K562 (cell line): ENCODE data around the gene HMOX2. TPM values are rescaled to one million over a fixed set of nuclear protein-coding genes. Genes with fewer than 3 reads are reported as not detected.

Experiments used
- ARHGAP35 ChIP-seq: fragments of 450-650 bp; IDR thresholded peaks from 2 replicates; pipeline ENCODE4 v1.6.1; 2018; ENCODE audit not compliant: partially characterized antibody
- FIP1L1 ChIP-seq: fragments of 200-400 bp; formaldehyde crosslinking; IDR thresholded peaks from 2 replicates; pipeline ENCODE4 v1.6.1; 2018; ENCODE audit warnings: mild to moderate bottlenecking, low read depth, low read length; ENCODE audit not compliant: poor library complexity, severe bottlenecking
- L3MBTL2 ChIP-seq: fragments of 450-650 bp; IDR thresholded peaks from 2 replicates; pipeline ENCODE4 v1.6.1; 2016; ENCODE audit warnings: mild to moderate bottlenecking, moderate library complexity
- MEIS2 ChIP-seq: fragments of 450-650 bp; IDR thresholded peaks from 2 replicates; pipeline ENCODE4 v1.6.1; 2014; ENCODE audit warnings: mild to moderate bottlenecking; ENCODE audit not compliant: partially characterized antibody
- PCBP2 ChIP-seq: fragments of 200-400 bp; formaldehyde crosslinking; IDR thresholded peaks from 2 replicates; pipeline ENCODE4 v1.6.1; 2018; ENCODE audit warnings: low read length, low read depth, mild to moderate bottlenecking, moderate library complexity; ENCODE audit not compliant: poor library complexity, severe bottlenecking
- POLR2G ChIP-seq: fragments of 200-400 bp; formaldehyde crosslinking; IDR thresholded peaks from 2 replicates; pipeline ENCODE4 v1.6.1; 2017; ENCODE audit warnings: low read depth, mild to moderate bottlenecking, antibody characterized with exemption, low read length, moderate library complexity
- SMARCB1 ChIP-seq: IDR thresholded peaks from 2 replicates; pipeline ENCODE4 v1.6.1; 2011; ENCODE audit warnings: improper control_type of control experiment, low read depth; ENCODE audit not compliant: insufficient read length
- SRSF7 ChIP-seq: fragments of 200-400 bp; formaldehyde crosslinking; optimal IDR thresholded peaks from 2 replicates; pipeline ENCODE3; 2017; ENCODE audit warnings: mild to moderate bottlenecking, low read depth, low read length
- TOE1 ChIP-seq, 2 experiments: fragments of 450-650 bp in 1 of 2; sonication (generic) in 1 of 2; formaldehyde crosslinking in 1 of 2; IDR thresholded peaks; 2 replicates each; pipeline versions ENCODE4 v1.7.1 to v1.8.0; 2016 to 2022; ENCODE audit warnings: borderline replicate concordance in 2 of 2, mild to moderate bottlenecking in 2 of 2, antibody characterized with exemption in 1 of 2, inconsistent platforms in 1 of 2, low read depth in 1 of 2, missing genetic modification reagents in 1 of 2, moderate library complexity in 1 of 2
- ZC3H4 ChIP-seq: sonication (generic); formaldehyde crosslinking; IDR thresholded peaks from 2 replicates; pipeline ENCODE4 v1.9.0; 2021; ENCODE audit warnings: missing genetic modification reagents, borderline replicate concordance
- ZFP1 ChIP-seq: fragments of 450-650 bp; formaldehyde crosslinking; IDR thresholded peaks from 2 replicates; pipeline ENCODE4 v1.4.0; 2020; ENCODE audit warnings: mild to moderate bottlenecking, mixed read lengths
- ZNF232 ChIP-seq: sonication (generic); formaldehyde crosslinking; IDR thresholded peaks from 2 replicates; pipeline ENCODE4 v1.8.0; 2022; ENCODE audit warnings: mild to moderate bottlenecking, missing genetic modification reagents
- ZNF324 ChIP-seq: fragments of 250-450 bp; sonication (Bioruptor Pico); IDR thresholded peaks from 2 replicates; pipeline ENCODE4 v1.4.0; 2020; ENCODE audit warnings: mild to moderate bottlenecking
- ZNF696 ChIP-seq: fragments of 250-450 bp; sonication (Bioruptor Pico); conservative IDR thresholded peaks from 2 replicates; pipeline ENCODE4 v1.4.0; 2020; ENCODE audit warnings: mild to moderate bottlenecking, moderate library complexity
- polyA plus RNA-seq, 8 experiments: library from polyadenylated mRNA; depleted of rRNA in 4 of 8; stranded (reverse) in 5 of 8; unstranded in 3 of 8; fragments of >200 nt; fragmentation: Nextera tagmentation in 2 of 8; fragmentation: Illumina TruSeq in 1 of 8; extraction: Ambion mirVana in 2 of 8; extraction: Trizol in 1 of 8; gene quantifications; 2 replicates each; pipeline versions ENCODE4 v1.2.1 to v1.2.3, GENCODE V29; 2011 to 2014; ENCODE audit warnings: inconsistent platforms in 1 of 8, missing spikeins in 1 of 8
- total RNA-seq, 7 experiments: library from RNA; depleted of rRNA in 6 of 7; stranded (reverse); fragments of >200 nt in 6 of 7; fragmentation: Illumina TruSeq in 2 of 7; extraction: Trizol in 2 of 7; gene quantifications; 2 replicates each; pipeline versions ENCODE4 v1.2.1 to v1.2.3, GENCODE V29; 2011 to 2021; ENCODE audit warnings: low replicate concordance in 1 of 7
- TF ChIP-seq, protein P1 (sequence below): fragments of 250-450 bp; sonication (Bioruptor Pico); IDR thresholded peaks from 2 replicates; pipeline ENCODE4 v1.4.0; 2020
- TF ChIP-seq, protein P2 (sequence below), 2 experiments: fragments of 450-650 bp; IDR thresholded peaks; 2 replicates each; pipeline ENCODE4 v1.6.1; 2016
- TF ChIP-seq, protein P3 (sequence below), 2 experiments: fragments of 200-800 bp in 1 of 2; sonication (Bioruptor generic) in 1 of 2; sonication (generic) in 1 of 2; formaldehyde crosslinking in 1 of 2; IDR thresholded peaks in 1 of 2; conservative IDR thresholded peaks in 1 of 2; 2 replicates each; pipeline versions ENCODE4 v1.5.0 to v1.6.1; 2016 to 2020; ENCODE audit warnings: missing compliant biosample characterization in 1 of 2, missing genetic modification characterization in 1 of 2, missing genetic modification reagents in 1 of 2

HMOX2 gene
- total and polyA plus RNA-seq, 9 of the 15 experiments (the other 6 are each of a cell fraction or from before 2014, with no cell fraction given), result 26.8 to 87.4 (median 57.4) TPM

DNA sequence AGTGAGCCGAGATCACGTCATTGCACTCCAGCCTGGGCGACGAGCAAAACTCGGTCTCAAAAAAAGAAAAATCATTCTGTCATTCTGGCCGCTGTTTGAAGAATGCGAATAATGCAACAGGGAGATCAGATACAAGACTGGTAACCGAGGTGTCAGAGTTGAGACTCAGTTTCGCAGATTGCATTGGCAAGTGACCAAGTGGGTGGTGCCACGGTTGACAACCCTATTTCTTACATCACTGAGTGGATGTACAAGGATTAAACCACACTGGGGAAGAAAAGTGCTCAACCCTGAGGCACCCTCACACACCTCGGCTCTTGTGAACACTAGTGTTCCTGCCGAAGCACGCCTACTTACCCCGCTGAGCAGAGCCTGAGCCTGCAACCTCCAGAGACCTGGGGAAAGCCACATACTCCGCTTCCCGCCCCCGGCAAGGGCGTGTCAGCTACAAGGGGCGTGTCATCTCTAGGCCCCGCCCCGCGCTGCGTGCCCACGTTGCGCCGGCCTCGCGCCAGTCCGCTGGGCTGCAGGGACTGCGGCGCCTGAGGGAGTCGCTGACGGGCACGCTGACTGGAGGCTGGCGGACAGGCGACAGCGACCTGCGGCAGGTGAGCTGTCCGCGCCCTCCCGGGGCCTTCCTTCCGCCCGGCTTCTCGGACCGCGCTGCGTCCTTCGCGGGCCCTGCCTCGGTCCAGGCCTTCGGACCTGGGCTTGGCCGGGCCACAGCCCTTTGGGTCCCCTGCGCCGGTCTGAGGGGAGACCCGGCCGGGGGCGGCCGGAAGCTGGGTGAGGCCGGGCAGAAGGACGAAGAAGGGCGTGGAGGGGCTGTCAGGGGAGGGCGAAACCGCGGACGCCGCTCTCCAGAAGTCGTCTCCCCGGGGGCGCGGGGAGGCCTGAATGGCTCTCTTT, at the start of gene HMOX2 (continued):
- TF ChIP-seq, protein P1, sequence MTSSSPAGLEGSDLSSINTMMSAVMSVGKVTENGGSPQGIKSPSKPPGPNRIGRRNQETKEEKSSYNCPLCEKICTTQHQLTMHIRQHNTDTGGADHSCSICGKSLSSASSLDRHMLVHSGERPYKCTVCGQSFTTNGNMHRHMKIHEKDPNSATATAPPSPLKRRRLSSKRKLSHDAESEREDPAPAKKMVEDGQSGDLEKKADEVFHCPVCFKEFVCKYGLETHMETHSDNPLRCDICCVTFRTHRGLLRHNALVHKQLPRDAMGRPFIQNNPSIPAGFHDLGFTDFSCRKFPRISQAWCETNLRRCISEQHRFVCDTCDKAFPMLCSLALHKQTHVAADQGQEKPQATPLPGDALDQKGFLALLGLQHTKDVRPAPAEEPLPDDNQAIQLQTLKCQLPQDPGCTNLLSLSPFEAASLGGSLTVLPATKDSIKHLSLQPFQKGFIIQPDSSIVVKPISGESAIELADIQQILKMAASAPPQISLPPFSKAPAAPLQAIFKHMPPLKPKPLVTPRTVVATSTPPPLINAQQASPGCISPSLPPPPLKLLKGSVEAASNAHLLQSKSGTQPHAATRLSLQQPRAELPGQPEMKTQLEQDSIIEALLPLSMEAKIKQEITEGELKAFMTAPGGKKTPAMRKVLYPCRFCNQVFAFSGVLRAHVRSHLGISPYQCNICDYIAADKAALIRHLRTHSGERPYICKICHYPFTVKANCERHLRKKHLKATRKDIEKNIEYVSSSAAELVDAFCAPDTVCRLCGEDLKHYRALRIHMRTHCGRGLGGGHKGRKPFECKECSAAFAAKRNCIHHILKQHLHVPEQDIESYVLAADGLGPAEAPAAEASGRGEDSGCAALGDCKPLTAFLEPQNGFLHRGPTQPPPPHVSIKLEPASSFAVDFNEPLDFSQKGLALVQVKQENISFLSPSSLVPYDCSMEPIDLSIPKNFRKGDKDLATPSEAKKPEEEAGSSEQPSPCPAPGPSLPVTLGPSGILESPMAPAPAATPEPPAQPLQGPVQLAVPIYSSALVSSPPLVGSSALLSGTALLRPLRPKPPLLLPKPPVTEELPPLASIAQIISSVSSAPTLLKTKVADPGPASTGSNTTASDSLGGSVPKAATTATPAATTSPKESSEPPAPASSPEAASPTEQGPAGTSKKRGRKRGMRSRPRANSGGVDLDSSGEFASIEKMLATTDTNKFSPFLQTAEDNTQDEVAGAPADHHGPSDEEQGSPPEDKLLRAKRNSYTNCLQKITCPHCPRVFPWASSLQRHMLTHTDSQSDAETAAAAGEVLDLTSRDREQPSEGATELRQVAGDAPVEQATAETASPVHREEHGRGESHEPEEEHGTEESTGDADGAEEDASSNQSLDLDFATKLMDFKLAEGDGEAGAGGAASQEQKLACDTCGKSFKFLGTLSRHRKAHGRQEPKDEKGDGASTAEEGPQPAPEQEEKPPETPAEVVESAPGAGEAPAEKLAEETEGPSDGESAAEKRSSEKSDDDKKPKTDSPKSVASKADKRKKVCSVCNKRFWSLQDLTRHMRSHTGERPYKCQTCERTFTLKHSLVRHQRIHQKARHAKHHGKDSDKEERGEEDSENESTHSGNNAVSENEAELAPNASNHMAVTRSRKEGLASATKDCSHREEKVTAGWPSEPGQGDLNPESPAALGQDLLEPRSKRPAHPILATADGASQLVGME (CRISPR knock-in tag), result 0 out of 2 replicates have a peak, but pooled peaks have one; percentile 64
- no peak for TF ChIP-seq SMARCB1
- TF ChIP-seq ZFP1 (CRISPR knock-in tag), result no peak
- TF ChIP-seq ARHGAP35, result peak; percentile 45
- no peak for TF ChIP-seq ZC3H4 (CRISPR knock-in tag)
- no peak for TF ChIP-seq PCBP2
- TF ChIP-seq MEIS2, result peak; percentile 83
- no peak for TF ChIP-seq SRSF7
- no peak for TF ChIP-seq TOE1 (IDR thresholded peaks at IDR 0.05; ENCODE audit: borderline replicate concordance)
- TF ChIP-seq TOE1 (CRISPR knock-in tag; IDR thresholded peaks at IDR 0.05; ENCODE audit: borderline replicate concordance, low read depth), result no peak; the same call in 1 of the 2 replicates
- peak; percentile 98 for TF ChIP-seq POLR2G
- TF ChIP-seq ZNF232 (CRISPR knock-in tag), result no peak
- TF ChIP-seq, protein P2, sequence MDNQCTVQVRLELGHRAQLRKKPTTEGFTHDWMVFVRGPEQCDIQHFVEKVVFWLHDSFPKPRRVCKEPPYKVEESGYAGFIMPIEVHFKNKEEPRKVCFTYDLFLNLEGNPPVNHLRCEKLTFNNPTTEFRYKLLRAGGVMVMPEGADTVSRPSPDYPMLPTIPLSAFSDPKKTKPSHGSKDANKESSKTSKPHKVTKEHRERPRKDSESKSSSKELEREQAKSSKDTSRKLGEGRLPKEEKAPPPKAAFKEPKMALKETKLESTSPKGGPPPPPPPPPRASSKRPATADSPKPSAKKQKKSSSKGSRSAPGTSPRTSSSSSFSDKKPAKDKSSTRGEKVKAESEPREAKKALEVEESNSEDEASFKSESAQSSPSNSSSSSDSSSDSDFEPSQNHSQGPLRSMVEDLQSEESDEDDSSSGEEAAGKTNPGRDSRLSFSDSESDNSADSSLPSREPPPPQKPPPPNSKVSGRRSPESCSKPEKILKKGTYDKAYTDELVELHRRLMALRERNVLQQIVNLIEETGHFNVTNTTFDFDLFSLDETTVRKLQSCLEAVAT (IDR thresholded peaks at IDR 0.05), result no peak
- peak; percentile 92 for TF ChIP-seq FIP1L1
- TF ChIP-seq, protein P3, sequence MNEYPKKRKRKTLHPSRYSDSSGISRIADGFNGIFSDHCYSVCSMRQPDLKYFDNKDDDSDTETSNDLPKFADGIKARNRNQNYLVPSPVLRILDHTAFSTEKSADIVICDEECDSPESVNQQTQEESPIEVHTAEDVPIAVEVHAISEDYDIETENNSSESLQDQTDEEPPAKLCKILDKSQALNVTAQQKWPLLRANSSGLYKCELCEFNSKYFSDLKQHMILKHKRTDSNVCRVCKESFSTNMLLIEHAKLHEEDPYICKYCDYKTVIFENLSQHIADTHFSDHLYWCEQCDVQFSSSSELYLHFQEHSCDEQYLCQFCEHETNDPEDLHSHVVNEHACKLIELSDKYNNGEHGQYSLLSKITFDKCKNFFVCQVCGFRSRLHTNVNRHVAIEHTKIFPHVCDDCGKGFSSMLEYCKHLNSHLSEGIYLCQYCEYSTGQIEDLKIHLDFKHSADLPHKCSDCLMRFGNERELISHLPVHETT (CRISPR knock-in tag; conservative IDR thresholded peaks at IDR 0.05 in 1 of 2, IDR thresholded peaks at IDR 0.05 in 1 of 2), result 0 out of 4 replicates have a peak, but pooled peaks of 1 of the 2 experiments have one; percentile 68
- no peak for TF ChIP-seq ZNF696 (CRISPR knock-in tag)
- no peak for TF ChIP-seq ZNF324
- peak; percentile 89 for TF ChIP-seq L3MBTL2
